ENCODE measurements around the gene PLA2G5.
A peak's percentile ranks its signal among the peaks of the same experiment; 100 is the strongest.
"Not testable (repeated sequence)": the region's sequence is repeated elsewhere in the genome, so short reads cannot be mapped to it uniquely, and the experiment has no call there.

PLA2G5 gene

DNA sequence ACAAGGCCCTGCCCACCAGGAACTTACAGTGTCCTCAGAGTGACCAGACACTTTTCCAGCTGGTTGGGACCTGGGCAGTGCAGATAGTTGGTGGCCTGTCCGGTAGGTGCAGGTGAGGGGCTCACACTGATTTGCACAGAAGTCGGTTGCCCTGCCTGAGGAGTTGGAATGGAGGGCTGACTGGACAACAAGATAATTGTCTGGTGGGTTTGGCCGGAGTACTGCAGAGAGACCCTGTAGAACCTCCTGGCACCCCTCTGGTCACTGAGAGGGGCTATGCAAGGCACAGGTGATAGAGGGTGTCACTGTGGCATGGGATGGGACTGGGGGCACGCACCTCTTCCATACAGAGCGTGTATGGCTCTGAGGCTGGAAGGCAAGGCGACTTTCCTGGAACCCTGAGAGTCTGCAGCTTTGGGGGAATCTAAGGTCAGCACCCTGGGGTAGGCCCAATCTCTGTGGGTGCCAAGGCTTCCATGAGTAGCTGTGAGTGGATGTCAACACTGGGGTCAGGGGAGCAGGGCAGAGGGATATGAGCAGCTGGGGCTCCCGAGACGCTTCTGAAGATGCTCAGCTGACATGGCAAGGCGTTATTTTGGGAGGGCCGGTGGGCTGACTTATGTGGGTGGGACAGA lies 56.9 kb downstream of the PLA2G5 start:
- no peaks in the 10 kb centered on the region for H3K9me3 ChIP-seq
- H3K36me3 ChIP-seq = no peaks in the 10 kb centered on the region
- peaks cover 0 to 2% (median 0%) of the 10 kb centered on the region in 4 donors for H3K4me1 ChIP-seq
- TF ChIP-seq, protein P1, sequence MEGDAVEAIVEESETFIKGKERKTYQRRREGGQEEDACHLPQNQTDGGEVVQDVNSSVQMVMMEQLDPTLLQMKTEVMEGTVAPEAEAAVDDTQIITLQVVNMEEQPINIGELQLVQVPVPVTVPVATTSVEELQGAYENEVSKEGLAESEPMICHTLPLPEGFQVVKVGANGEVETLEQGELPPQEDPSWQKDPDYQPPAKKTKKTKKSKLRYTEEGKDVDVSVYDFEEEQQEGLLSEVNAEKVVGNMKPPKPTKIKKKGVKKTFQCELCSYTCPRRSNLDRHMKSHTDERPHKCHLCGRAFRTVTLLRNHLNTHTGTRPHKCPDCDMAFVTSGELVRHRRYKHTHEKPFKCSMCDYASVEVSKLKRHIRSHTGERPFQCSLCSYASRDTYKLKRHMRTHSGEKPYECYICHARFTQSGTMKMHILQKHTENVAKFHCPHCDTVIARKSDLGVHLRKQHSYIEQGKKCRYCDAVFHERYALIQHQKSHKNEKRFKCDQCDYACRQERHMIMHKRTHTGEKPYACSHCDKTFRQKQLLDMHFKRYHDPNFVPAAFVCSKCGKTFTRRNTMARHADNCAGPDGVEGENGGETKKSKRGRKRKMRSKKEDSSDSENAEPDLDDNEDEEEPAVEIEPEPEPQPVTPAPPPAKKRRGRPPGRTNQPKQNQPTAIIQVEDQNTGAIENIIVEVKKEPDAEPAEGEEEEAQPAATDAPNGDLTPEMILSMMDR (IDR thresholded peaks at IDR 0.05) = no peak
- H3K27me3 ChIP-seq = peaks cover 0 to 9% of the 10 kb centered on the region in 2 donors
- intact Hi-C loops (cut with DNase I; ENCODE audit: low total_unique reads) = no loop called here
- no peak for DNase-seq
- H3K4me3 ChIP-seq = no peak overlapping the region
- H3K27ac ChIP-seq = no peak overlapping the region

DNA sequence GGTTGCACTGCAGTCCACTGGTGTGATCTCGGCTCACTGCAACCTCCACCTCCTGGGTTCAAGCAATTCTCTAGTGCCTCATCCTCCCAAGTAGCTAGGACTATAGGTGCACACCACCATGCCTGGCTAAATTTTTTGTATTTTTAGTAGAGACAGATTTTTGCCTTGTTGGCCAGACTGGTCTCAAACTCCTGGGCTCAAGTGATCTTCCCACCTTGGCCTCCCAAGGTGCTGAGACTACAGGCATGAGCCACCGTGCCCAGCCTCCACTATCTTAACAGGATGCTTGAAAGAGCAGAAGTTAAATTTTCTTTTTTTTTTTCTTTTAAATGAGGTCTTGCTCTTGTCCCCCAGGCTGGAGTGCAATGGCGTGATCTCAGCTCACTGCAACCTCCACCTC lies 60.5 kb downstream of the PLA2G5 start:
- H3K4me1 ChIP-seq; H3K27ac ChIP-seq; H3K27me3 ChIP-seq; H3K9me3 ChIP-seq; H3K36me3 ChIP-seq; H3K4me3 ChIP-seq; DNase-seq; intact Hi-C loops (cut with DNase I; ENCODE audit: low total_unique reads): not testable (repeated sequence)

DNA sequence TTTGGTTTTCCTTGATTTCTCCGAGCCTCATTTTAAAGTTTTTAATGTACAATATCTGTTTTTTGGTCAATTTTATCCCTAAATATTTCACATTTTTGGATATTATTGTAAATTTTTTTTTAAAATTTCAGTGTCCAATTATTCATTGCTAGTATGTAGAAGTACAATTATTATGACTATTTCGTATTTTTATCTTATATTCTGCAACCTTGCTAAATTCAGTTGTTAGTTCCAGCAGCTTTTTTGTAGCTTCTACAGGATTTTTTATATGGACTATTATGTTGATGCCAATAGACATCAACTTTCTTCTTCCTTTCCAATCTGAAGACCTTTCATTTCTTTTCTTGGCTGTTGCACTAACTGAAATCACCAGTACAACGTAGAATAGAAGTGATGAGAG lies 65.0 kb downstream of the PLA2G5 start:
- H3K4me1 ChIP-seq = no peaks in the 10 kb centered on the region
- intact Hi-C loops (cut with DNase I; ENCODE audit: low total_unique reads) = no loop called here
- TF ChIP-seq, protein P1 (IDR thresholded peaks at IDR 0.05) = no peak
- no peak overlapping the region for H3K4me3 ChIP-seq
- H3K36me3 ChIP-seq = no peaks in the 10 kb centered on the region
- no peak overlapping the region for H3K27ac ChIP-seq
- no peak for DNase-seq
- H3K27me3 ChIP-seq = peaks cover 0 to 9% of the 10 kb centered on the region in 2 donors
- no peaks in the 10 kb centered on the region for H3K9me3 ChIP-seq

DNA sequence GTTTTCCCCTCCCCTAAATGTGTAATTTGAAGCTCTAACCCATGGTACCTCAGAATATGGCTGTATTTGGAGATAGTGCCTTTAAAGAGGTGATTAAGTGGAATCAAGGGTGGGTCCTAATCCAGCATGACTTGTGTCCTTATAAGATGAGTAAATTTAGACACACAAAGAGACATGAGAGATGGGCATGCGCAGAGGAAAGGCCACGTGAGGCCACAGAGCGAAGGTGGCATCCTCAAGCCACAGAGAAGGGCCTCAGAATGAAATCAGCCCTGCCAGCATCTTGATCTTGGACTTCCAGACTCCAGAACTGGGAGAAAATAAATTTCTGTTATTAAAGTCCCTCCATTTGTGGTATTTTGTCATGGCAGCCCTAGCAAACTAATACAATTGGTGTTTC lies 66.3 kb downstream of the PLA2G5 start:
- TF ChIP-seq, protein P1 (IDR thresholded peaks at IDR 0.05) = no peak
- Histone ChIP-seq H3K4me1 (no peaks in the 10 kb centered on the region), H3K36me3 (no peaks in the 10 kb centered on the region), H3K27me3 (peaks cover 0 to 11% of the 10 kb centered on the region in 2 donors), H3K27ac (no peak overlapping the region), H3K4me3 (no peak overlapping the region), H3K9me3 (no peaks in the 10 kb centered on the region)
- intact Hi-C loops (cut with DNase I; ENCODE audit: low total_unique reads) = no loop called here
- DNase-seq = peak in 1 of 2 donors; percentile 3

DNA sequence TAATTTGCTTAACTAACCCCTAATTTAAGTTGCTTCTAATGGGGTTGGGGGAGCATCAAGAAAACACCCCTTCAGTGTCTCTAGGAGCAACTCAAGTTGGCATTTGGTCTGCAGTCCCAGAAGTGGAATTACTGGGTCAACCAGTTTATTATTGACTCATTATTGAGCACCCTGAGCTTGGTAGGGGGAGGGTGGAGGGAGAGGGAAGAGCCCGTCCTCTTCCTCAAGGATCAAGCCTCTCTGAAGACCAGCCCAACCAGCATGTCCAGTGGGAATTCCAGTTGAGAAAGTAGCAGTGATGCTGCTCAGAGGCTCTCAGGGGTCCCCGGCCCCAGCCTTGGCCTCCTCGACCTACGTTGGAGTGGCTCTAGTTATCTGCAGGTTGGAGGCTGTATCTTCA lies 67.1 kb downstream of the PLA2G5 start:
- H3K9me3 ChIP-seq = no peaks in the 10 kb centered on the region
- no peaks in the 10 kb centered on the region for H3K36me3 ChIP-seq
- H3K27ac ChIP-seq = no peak overlapping the region
- peaks cover 0 to 18% of the 10 kb centered on the region in 2 donors for H3K27me3 ChIP-seq
- H3K4me1 ChIP-seq = no peaks in the 10 kb centered on the region
- H3K4me3 ChIP-seq = no peak overlapping the region
- TF ChIP-seq, protein P1 (IDR thresholded peaks at IDR 0.05) = no peak
- intact Hi-C loops (cut with DNase I; ENCODE audit: low total_unique reads) = no loop called here
- peak in 1 of 2 donors; percentile 15 for DNase-seq

DNA sequence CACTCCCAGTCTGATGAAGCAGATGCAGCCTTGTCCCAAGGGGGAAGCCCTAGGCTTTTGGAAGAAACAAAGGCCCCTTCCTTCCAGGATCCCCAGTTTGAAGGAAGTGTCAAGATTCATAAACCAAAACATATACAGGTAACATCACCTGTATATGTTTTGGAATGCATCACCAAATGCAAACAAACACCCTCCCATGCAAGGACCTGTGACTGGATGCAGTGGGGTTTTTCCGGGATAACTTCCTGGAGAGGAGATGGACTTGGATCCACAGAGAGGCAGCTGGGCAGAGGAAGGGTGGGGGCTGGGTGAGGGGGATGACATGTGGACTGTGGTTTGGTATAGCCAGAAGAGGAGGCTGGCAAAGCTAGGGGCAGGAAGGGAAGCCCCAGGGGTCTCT lies 67.6 kb downstream of the PLA2G5 start:
- intact Hi-C loops (cut with DNase I; ENCODE audit: low total_unique reads) = no loop called here
- Histone ChIP-seq H3K4me1 (no peaks in the 10 kb centered on the region), H3K36me3 (no peaks in the 10 kb centered on the region), H3K9me3 (no peaks in the 10 kb centered on the region), H3K4me3 (no peak overlapping the region), H3K27me3 (peaks cover 0 to 20% of the 10 kb centered on the region in 2 donors), H3K27ac (no peak overlapping the region)
- DNase-seq = peak in 1 of 2 donors; percentile 13
- TF ChIP-seq, protein P1 (IDR thresholded peaks at IDR 0.05) = no peak
